GM19099 (cell line): ENCODE results near the gene KCNK1.

Source experiments
- POLR2A ChIP-seq: IDR thresholded peaks from 3 replicates; pipeline ENCODE4 v1.6.1; 2011; ENCODE audit warnings: low read depth; ENCODE audit not compliant: insufficient read length; ENCODE audit errors: extremely low read depth

KCNK1 gene

DNA sequence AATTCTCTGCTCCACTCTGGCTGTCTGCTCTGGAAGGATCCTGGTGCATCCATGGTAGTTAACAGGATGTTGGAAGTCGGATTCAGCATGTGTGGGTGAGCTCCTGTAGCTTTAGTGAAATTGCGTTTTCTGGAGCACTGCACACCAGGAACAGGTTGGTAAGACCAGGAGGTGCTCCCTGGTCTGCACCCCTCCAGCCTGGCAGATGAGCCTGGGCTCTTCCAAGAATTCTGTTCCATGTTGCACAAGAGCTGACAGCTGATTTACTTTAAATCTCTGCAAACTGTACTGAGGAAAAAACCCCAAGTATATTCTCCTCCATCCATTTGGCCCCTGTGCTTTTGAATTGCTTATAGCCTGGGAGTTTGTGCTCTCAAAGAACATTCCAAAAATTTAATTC is 33.7 kb downstream of the KCNK1 start:
- TF ChIP-seq POLR2A: no peak

DNA sequence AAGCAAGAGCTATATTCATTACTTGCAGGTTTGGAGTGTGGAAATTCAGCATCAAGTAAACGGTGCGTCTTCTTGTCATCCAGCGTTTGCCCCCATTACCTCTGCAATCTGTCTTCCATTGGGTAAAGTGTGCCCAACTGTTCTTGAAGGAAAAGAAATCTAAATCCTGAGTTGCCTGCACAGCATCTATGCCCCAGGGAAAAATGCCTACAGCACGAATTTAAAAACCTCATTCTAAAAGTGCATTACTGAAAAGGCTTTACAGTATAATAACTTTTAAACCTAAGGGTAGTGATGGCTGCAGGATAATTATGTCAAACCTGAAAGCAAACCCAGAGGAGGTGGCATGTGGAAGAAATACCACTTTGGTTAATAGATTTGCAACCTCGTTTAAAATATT is 37.2 kb downstream of the KCNK1 start:
- no peak for TF ChIP-seq POLR2A

DNA sequence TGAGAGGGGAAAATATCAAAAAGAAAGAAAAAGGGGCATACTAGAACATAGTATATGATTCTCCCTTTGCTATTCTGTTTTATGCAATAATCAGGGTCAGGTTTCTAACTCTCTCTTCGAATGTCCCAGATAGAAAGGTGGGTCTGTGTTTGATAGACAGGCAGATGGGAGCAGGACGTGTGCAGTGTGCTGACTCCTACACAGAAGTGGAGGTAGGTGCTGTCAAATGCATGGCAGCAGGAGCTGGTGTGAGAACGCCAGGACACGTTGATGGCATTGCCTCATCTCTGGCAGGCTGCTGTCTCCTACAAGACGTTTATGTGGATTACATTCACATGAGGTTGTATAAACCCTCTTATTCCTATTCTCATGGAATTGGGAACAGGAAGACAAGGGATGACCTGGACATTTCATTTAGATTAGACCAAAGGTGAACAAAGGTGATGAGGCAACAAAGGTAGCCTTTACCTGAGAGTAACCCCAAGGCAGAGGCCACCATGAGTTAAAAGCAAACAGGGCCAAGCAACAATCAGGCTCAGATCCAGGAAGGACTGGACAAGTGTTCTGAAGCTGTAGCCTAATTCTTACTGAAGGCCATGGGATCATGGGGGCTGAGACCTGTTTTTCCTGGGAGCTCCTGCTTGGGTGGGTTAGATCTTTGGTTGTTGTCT is 37.8 kb downstream of the KCNK1 start:
- TF ChIP-seq POLR2A: no peak

DNA sequence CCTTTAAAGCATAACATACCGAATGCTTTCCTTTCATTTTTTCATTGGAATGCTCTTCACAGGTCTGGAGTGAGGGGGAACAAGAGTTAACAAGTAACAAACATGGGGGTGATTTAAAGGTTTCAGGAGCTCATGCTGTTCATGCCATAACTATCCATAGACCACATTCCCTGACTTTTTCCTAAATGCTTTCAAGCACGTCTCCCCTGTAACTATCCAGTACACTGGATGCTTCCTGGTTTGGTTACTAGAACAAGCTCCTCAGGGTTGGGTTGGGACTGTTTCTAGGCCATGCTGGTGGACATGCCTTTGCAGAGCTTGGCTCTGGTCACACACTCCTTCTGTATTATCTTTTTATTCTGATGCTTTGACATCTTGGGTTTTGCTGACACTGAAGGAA is 38.6 kb downstream of the KCNK1 start:
- no peak for TF ChIP-seq POLR2A

DNA sequence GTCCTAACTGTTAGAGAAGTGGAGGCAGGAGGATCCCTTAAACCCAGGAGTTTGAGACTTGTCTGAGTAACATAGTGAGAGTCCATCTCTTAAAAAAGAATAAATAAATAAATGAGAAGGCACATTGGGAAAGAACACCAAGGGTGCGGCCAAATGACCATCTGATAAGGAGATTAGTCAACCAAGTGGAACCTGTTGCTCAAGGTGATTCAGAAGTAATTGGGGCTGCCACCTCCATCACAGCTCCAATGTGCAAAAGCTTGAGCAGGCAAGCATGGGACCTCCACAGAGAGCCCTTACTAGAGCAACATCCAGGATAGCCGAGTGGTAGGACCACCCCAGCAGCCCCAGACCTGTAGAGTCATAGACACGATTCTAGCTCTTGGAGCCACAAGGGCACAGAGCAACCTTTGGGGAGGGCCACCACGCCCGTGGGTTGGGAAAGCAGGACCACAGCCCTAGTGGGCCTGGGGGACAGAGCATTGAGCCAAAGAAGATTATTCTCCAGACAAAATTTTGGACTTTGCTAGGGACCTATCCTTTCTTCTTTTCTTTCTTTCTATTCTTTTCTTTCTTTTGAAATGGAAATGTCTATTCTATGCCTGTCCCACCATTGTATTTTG is 40.9 kb downstream of the KCNK1 start:
- no peak for TF ChIP-seq POLR2A

DNA sequence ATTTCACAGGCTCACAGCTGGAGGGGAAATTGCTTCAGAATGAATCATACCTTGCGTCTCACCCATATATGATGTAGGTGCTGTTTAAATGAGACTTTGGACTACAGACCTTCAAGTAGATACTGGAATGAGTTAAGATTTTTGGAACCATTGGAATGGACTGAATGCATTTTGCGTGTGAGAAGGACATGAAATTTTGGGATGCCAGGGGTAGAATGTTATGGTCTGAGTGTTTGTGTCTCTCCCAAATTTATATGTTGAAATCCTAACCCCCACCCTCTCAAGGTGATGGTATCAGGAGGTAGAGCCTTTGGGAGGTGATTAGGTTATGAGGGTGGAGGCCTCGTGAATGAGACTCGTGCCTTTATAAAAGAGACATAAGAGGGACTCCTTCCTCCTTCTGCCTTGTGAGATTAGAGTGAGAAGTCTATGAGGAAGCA is 41.4 kb downstream of the KCNK1 start:
- TF ChIP-seq POLR2A: no peak

DNA sequence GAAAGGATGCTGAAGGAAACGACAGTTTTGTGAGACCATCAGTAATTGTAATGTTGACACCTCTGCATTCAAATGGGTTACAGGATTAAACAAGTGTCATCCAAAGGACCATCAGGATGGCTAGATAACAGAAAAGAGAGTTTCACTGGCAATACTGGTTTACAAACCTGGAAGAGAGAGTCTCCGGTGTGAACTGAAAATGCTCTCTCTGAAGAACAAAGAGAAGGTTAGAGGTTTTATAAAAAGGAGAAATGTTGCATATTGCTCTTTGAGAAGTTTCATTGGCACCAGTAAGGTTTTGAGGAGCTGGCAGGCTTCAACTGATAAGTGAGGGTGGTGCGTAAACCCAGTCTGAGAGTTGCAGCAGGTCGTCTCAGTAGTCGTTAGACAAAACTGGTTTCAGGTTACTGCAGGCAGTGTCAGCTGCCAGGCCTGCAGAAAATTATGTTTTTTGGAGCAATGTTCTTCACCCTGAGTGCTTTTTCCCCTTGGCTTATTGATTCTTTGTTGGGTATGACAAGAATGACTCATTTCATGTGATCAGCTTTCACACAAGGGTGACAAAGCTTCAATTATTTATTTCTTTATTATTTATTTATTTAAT is 42.2 kb downstream of the KCNK1 start:
- TF ChIP-seq POLR2A: no peak

DNA sequence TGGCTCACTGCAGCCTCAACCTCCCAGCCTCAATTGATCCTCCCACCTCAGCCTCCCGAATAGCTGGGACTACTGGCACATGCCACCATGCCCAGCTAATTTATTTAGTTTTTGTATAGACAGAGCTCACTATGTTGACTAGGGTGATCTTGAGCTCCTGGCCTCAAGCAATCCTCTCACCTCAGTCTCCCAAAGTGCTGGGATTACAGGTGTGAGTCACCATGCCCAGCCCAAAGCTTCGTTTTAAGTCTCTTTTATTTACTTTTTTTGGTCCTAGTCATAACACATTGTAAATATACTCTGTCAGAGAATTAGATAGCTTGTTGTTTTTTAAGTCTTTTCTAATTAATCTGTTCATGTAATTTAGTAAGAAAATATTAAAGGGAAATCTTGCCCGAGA is 42.8 kb downstream of the KCNK1 start:
- TF ChIP-seq POLR2A: no peak

DNA sequence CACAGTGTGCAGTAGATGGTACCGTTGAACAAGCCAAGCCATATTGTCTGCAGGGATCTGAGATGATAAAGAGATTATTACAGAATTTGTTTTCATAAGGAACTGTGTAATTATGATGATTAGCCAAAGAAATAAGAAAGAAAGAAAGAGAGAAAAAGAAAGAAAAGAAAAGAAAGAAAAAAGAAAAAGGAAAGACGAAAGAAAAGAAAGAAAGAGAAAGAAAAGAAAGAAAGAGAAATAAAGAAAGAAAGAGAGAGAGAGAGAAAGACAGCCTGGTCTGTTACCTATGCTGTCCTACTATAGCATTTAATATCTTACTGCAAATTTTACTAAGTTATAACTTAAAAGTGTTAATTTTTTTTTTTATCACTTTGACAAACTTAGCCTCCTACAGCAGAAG is 43.6 kb downstream of the KCNK1 start:
- no peak for TF ChIP-seq POLR2A

DNA sequence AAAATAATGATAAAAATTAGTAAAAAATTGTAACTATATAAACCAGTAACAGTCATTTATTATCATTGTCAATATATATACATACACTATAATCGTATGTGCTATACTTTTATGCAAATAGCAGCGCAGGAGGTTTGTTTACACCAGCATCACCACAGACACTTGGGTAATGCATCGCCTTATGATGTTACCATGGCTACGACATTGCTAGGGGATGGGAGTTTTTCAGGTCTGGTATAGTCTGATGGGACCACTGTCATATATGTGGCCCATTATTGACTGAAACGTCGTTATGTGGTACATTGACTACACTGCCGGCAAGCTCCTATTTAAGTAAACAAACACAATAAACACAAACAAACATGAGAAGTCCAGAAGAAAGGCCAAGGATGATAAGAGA is 45.6 kb downstream of the KCNK1 start:
- no peak for TF ChIP-seq POLR2A

DNA sequence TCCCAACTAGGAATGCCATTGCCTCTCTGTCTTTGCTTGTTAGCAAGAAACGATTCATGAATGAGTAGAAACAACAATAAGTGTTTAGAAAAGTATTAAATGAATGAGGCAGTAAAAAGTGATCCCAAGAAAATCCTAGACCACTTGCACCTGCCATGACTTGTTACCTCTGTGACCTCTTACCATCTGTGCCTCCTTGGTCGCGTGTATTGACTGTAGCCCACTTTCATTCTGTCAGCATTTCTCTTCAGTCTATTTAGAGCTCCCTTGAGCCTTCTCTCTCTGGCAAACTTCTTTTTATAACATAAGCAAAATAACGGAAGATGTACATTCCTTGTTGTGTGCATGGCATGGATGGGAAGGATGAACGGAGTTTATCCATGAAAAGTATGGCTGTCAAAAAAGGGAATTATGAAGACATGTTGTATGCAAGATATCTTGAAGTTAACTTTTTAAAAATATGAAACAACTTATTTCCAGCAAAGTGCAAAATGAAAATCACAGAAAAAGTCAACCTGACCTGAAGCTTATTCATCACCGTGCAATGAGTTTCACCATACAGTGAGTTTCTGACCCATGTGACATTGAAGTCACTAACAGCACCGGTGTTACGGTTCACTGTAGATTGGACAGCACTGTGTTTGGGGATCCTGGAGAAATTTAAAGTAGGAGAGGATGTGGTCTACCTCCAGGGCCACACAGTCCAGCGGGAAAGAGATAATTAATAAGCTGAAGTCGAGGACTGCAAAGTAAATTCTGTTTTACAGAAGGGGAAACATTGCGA is 47.7 kb downstream of the KCNK1 start:
- TF ChIP-seq POLR2A: no peak

DNA sequence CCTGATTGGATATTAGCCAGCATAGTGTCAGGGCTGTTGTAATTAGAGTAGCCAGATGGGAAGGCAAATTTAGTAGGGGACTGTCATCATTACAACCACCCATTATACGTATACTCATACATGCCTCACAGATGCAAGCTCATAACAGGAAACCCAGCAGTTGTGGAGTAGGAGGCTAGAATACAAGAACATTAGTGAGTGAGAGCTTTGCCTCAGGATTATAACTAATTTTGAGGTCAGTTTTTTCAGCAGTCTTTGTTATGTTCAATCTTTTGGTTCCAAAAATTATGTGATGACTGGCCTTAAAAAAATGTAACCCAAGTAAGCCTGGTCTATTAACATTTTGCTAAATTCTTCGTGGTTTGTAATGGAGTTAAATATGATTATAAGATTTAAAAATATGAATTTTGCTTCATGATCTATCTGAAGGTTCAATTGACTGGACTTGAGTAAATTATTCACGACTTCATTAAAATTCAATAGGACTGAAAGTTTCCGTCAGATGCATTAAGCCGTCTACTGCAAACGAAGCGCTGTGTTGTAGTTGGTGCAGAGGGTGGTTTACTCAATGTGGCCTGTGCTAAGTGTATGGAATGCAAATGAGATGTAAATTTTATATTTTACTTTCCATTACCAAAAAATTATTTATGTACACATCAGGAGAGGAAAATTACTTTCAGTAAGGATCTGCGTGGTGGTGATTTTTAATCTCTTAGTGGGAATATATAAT is 48.8 kb downstream of the KCNK1 start:
- no peak for TF ChIP-seq POLR2A

DNA sequence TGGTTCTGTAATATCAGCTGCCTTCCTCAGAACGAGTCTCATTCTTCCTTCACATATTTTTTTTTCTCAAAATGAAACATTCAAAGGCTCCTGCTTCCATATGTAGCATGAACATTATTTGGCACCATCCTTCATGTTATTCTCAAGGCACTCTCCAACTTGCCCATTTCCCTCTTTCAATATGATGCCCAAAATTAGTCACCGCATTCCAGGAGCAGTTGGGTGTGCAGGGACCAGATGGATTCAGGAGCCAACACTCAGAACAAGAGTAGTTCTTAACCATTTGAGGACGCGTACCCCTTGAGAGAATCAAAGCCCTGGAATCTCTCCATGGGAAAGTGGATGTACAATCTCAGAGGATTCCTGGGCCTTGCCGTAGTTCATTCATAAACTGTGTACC is 50.3 kb downstream of the KCNK1 start:
- no peak for TF ChIP-seq POLR2A

DNA sequence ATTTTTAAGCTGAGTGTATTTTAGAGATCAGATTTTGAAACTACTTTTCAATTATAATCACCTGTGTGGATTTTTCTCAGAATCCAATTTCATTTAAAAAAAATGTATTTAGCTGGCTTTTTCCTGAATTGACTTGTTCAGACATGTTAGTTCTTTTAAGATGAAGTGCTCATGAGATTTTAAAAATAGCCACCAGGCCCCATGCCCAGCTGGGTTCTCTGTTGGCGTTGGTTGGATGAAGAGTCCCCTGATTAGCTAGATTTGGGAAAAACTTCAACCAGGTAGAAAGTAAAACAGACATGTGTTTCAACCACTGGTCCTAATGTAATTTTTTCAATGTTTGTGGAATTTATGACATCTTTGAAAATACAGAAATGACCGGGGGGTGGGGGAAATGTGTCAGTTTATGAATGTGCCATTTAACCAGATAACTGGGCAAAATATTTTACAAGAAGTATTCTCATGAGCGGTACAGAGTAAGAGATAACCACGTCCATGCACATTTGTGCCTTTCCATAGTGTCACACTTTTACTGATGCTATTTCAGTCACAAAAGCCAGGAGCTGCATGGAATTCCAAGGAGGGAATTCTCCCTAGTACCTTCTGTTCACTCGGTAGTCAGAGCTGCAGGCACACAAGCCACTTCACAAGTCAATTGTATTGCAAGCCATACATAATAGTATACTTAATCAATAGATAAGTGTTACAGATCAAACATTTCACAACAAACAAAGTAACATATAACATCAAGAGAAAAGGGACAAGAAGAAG is 51.1 kb downstream of the KCNK1 start:
- TF ChIP-seq POLR2A: no peak
